KBM-7 (cell line): ENCODE results near the gene MARK1.
A peak's percentile ranks its signal among the peaks of the same experiment; 100 is the strongest.
"Not testable (repeated sequence)": the region's sequence is repeated elsewhere in the genome, so short reads cannot be mapped to it uniquely, and the experiment has no call there.

Experiments
- DNase-seq: peaks from one replicate; pipeline ENCODE4 v3.0.0-alpha.2; 2015
- in situ Hi-C: fragments of 300-500 bp; cut with MboI; formaldehyde crosslinking; loops from 2 replicates; pipeline ENCODE4 v1.14.3; 2020; ENCODE audit warnings: low sequenced_read_pairs, low pct_unique_long_range_greater_than_20kb, mixed read lengths

Gene MARK1

GRCh38 chr1:220682901-220683576, 155.1 kb downstream of the MARK1 start:
- DNase-seq: no peak

GRCh38 chr1:220683716-220684115, 155.8 kb downstream of the MARK1 start:
- in situ Hi-C loops, DNase-seq: not testable (repeated sequence)

More at GRCh38 chr1:220682901-220683576, 155.1 kb downstream of the MARK1 start:
- in situ Hi-C loops: no loop called here

- DNase-seq: no peak
- in situ Hi-C loops: no loop called here
Measured at GRCh38 chr1:220684890-220685289, 157.0 kb downstream of the MARK1 start.

GRCh38 chr1:220685879-220686278, 157.9 kb downstream of the MARK1 start:
- in situ Hi-C loops: no loop called here

GRCh38 chr1:220687809-220688208, 159.9 kb downstream of the MARK1 start:
- in situ Hi-C loops: no loop called here
- DNase-seq: no peak

More at GRCh38 chr1:220685879-220686278, 157.9 kb downstream of the MARK1 start:
- no peak for DNase-seq

GRCh38 chr1:220689666-220690065, 161.7 kb downstream of the MARK1 start:
- in situ Hi-C loops: no loop called here
- no peak for DNase-seq

- peak; percentile 81 for DNase-seq
- in situ Hi-C loops: no loop called here
Measured at GRCh38 chr1:220690140-220691052, 162.5 kb downstream of the MARK1 start, which contains the start of gene C1orf115. TSS of gene C1orf115 (plus strand) at chr1:220690363. CDS start at chr1:220690403, 40 bp downstream.

- DNase-seq: no peak
- in situ Hi-C loops: no loop called here
Measured at GRCh38 chr1:220691053-220691684, 163.2 kb downstream of the MARK1 start.

- in situ Hi-C loops: no loop called here
- DNase-seq: no peak
Measured at GRCh38 chr1:220692436-220693228, 164.7 kb downstream of the MARK1 start.

GRCh38 chr1:220694866-220695382, 167.0 kb downstream of the MARK1 start:
- in situ Hi-C loops: no loop called here
- DNase-seq: no peak

GRCh38 chr1:220695426-220695825, 167.5 kb downstream of the MARK1 start:
- no peak for DNase-seq
- in situ Hi-C loops: no loop called here

GRCh38 chr1:220696226-220696862, 168.4 kb downstream of the MARK1 start:
- DNase-seq: no peak
- in situ Hi-C loops: no loop called here

GRCh38 chr1:220696863-220697231, 168.9 kb downstream of the MARK1 start:
- in situ Hi-C loops: no loop called here

GRCh38 chr1:220697326-220697725, 169.4 kb downstream of the MARK1 start:
- in situ Hi-C loops: no loop called here
- DNase-seq: no peak

More at GRCh38 chr1:220696863-220697231, 168.9 kb downstream of the MARK1 start:
- no peak for DNase-seq

- DNase-seq: no peak
- in situ Hi-C loops: no loop called here
Measured at GRCh38 chr1:220698607-220699016, 170.7 kb downstream of the MARK1 start.

- in situ Hi-C loops: no loop called here
Measured at GRCh38 chr1:220699044-220699443, 171.1 kb downstream of the MARK1 start.

GRCh38 chr1:220700556-220701179, 172.7 kb downstream of the MARK1 start:
- no peak for DNase-seq
- in situ Hi-C loops: no loop called here

More at GRCh38 chr1:220699044-220699443, 171.1 kb downstream of the MARK1 start:
- no peak for DNase-seq

- DNase-seq: no peak
- in situ Hi-C loops: no loop called here
Measured at GRCh38 chr1:220701974-220702373, 174.0 kb downstream of the MARK1 start.
